Adrenal gland (tissue), 12 donors: Measurements from ENCODE around the gene PPP1R14C. TPM values are rescaled to one million over a fixed set of nuclear protein-coding genes. Genes with fewer than 3 reads are reported as not detected.

Source experiments
- DNase-seq, 7 donors: peaks; one replicate each; pipeline ENCODE4 v3.0.0-alpha.2; 2019 to 2020
- H3K27ac ChIP-seq, 5 donors: fragments of 200-600 bp; sonication (generic) in 4 of 5; 1 replicate in 3 of 5; 2 replicates in 2 of 5; pipeline versions ENCODE4 v1.5.1 to v1.8.0; 2016 to 2020; ENCODE audit warnings: mild to moderate bottlenecking in 1 of 5
- H3K27me3 ChIP-seq: fragments of 200-600 bp; 2 replicates; pipeline ENCODE4 v1.8.0; 2021
- H3K36me3 ChIP-seq, 2 donors: fragments of 200-600 bp; replicated peaks in 1 of 2; 1 replicate in 1 of 2; 2 replicates in 1 of 2; pipeline versions ENCODE4 v1.5.1 to v1.8.0; 2018 to 2022
- H3K4me1 ChIP-seq, 2 donors: fragments of 200-600 bp; replicated peaks in 1 of 2; 1 replicate in 1 of 2; 2 replicates in 1 of 2; pipeline versions ENCODE4 v1.5.1 to v1.8.0; 2018 to 2021
- H3K4me3 ChIP-seq, 4 donors: fragments of 200-600 bp; sonication (generic) in 3 of 4; one replicate each; pipeline ENCODE4 v1.5.1; 2016 to 2018
- H3K9me3 ChIP-seq, 3 donors: fragments of 200-600 bp; sonication (generic) in 1 of 3; replicated peaks in 1 of 3; 1 replicate in 2 of 3; 2 replicates in 1 of 3; pipeline versions ENCODE4 v1.5.1 to v1.8.0; 2016 to 2021
- CTCF ChIP-seq, 6 experiments: fragments of 450-650 bp in 4 of 6; fragments of 200-600 bp in 2 of 6; sonication (generic) in 1 of 6; IDR thresholded peaks; 1 replicate in 5 of 6; 2 replicates in 1 of 6; pipeline versions ENCODE4 v1.5.1 to v1.8.0; 2016 to 2021; ENCODE audit warnings: antibody characterized with exemption in 6 of 6, mild to moderate bottlenecking in 2 of 6, moderate library complexity in 1 of 6
- POLR2A ChIP-seq, 2 donors: fragments of 450-650 bp; IDR thresholded peaks; one replicate each; pipeline ENCODE4 v1.6.1; 2017; ENCODE audit warnings: antibody characterized with exemption in 2 of 2, mild to moderate bottlenecking in 2 of 2, moderate library complexity in 1 of 2
- WGBS, 4 donors: extraction: QIAGEN DNeasy Blood & Tissue Kit in 2 of 4; methylation state at CpG; one replicate each; pipeline versions ENCODE4 v1.1.5 to v1.1.7; 2013 to 2017; 5-methylcytosine and 5-hydroxymethylcytosine counted together
- intact Hi-C, 2 donors: fragments of 100-400 bp; cut with DNase I; formaldehyde crosslinking; loops; one replicate each; pipeline versions ENCODE4 v1.14.1 to v1.15.0; 2022 to 2023
- polyA plus RNA-seq, 3 donors: library from polyadenylated mRNA; stranded (reverse); fragments of 200-250 nt in 2 of 3; fragments of 350-450 nt in 1 of 3; fragmentation: Illumina TruSeq in 1 of 3; extraction: RNeasy Lipid Tissue Mini Kit (QIAGEN cat#74804) in 1 of 3; gene quantifications; one replicate each; pipeline ENCODE4 v1.2.3, GENCODE V29; 2013 to 2014
- total RNA-seq, 9 donors: library from RNA; depleted of rRNA in 4 of 9; stranded (reverse); fragments of >200 nt in 4 of 9; fragments of 120-200 nt in 1 of 9; fragmentation: NEBNext Ultra II Directional in 1 of 9; extraction: Animal tissue kit (Norgen Biotek cat#: 25700) in 1 of 9; gene quantifications; one replicate each; pipeline versions ENCODE4 v1.1.0 to v1.2.4, GENCODE V29; 2013 to 2023
- donor health status: healthy with polysubstance abuse.
- donor health status: Bipolar disorder and iron deficiency.
- donor health status: DM: yes; HTN: yes; CAD: no.
- donor health status: DM: no; HTN: no; CAD: no.
- donor health status: DM: no; HTN: no; CAD: no.
- donor health status: DM: yes; HTN: yes; CAD: no.

Gene PPP1R14C
- total and polyA plus RNA-seq, 12 donors = 0.11 to 0.46 (median 0.17) TPM; not detected in 5

DNA sequence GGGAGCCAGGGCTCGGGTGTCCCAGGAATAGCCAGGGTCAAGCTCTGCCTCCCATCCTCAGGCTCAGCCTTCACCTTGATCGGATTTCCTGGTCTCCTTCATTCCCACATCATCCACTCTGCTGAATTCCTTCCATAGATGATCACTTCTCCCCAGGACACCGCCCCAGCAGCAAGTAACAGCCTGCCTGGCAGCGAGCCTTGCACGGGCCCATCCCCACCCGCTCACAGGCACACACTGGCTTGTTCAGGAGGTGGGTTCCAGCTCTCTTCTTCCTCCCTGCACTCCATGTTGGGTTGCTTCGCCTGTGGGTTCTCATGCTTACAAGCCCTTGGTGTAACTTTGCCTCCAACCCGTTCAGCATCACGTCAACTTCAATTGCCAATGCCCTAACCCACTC, 113.0 kb downstream of the PPP1R14C start:
- no peak overlapping the region for H3K4me3 ChIP-seq
- H3K36me3 ChIP-seq = no peaks in the 10 kb centered on the region
- intact Hi-C loops = no loop called here
- H3K4me1 ChIP-seq = no peaks in the 10 kb centered on the region
- no peak overlapping the region for H3K27ac ChIP-seq
- no peaks in the 10 kb centered on the region for H3K27me3 ChIP-seq
- no peak for DNase-seq
- 83 to 94% (median 86%) methylated on average over 9 of the region's 9 CpGs for WGBS, 4 donors
- no peaks in the 10 kb centered on the region for H3K9me3 ChIP-seq
- TF ChIP-seq POLR2A (IDR thresholded peaks at IDR 0.05) = no peak
- TF ChIP-seq CTCF (IDR thresholded peaks at IDR 0.05) = no peak

- H3K4me1 ChIP-seq = no peaks in the 10 kb centered on the region
- intact Hi-C loops = no loop called here
- H3K9me3 ChIP-seq = no peaks in the 10 kb centered on the region
- no peak overlapping the region for H3K4me3 ChIP-seq
- WGBS, 4 donors = 71 to 75% (median 73%) methylated on average over 8 of the region's 8 CpGs
- H3K27ac ChIP-seq = no peak overlapping the region
- H3K27me3 ChIP-seq = no peaks in the 10 kb centered on the region
- no peak for DNase-seq
- H3K36me3 ChIP-seq = no peaks in the 10 kb centered on the region
- no peak for TF ChIP-seq CTCF (IDR thresholded peaks at IDR 0.05)
- no peak for TF ChIP-seq POLR2A (IDR thresholded peaks at IDR 0.05)
Measured at GRCh38 chr6:150256618-150257272, 113.9 kb downstream of the PPP1R14C start.

DNA sequence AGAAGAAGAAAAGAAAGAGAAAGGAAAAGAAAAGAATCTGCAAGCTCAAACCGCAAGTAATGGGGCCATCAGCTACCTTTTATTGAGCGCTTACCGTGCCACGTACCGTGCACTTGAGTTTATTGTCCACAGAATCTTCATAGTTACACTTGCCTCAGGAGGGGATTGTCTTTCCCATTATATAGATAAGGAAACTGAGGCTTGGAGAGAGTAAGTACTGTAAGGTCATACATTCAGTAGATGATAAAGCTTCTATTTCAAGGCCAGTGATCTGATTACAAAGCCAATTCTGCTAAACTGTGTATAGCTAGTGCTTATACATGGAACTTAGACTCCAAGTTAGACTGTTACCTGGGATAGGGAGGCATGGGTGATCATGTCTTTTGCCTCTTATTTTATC, 115.5 kb downstream of the PPP1R14C start:
- Histone ChIP-seq H3K4me1 (no peaks in the 10 kb centered on the region), H3K4me3 (no peak overlapping the region), H3K36me3 (no peaks in the 10 kb centered on the region), H3K27me3 (no peaks in the 10 kb centered on the region), H3K27ac (no peak overlapping the region), H3K9me3 (no peaks in the 10 kb centered on the region)
- intact Hi-C loops = no loop called here
- 96 to 100% (median 98%) methylated on average over 5 of the region's 5 CpGs for WGBS, 4 donors
- no peak for TF ChIP-seq CTCF (IDR thresholded peaks at IDR 0.05)
- no peak for TF ChIP-seq POLR2A (IDR thresholded peaks at IDR 0.05)
- no peak for DNase-seq

DNA sequence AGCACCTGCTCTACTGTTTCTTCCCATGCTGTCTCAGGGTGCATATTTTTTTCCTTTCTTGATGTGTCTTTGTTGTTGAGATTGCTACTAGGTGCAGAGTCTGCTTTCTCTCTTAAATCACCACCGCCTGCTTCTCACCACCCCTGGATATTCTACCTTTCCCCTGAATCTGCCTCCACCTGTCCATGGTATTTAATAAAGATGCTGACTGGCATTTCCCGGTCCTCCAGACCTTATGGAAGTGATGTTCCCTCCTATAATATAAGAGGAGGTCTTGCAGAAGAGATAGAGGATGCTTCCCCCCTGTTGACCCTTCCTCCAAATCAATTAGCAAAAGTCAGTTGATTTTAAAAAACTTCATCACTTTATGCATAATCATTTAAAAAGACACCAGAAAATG, 118.1 kb downstream of the PPP1R14C start:
- H3K4me3 ChIP-seq = no peak overlapping the region
- no peak overlapping the region for H3K27ac ChIP-seq
- 90 to 95% (median 92%) methylated on average over 2 of the region's 2 CpGs for WGBS, 4 donors
- H3K36me3 ChIP-seq = no peaks in the 10 kb centered on the region
- TF ChIP-seq POLR2A (IDR thresholded peaks at IDR 0.05) (no peak), CTCF (IDR thresholded peaks at IDR 0.05) (no peak)
- H3K4me1 ChIP-seq = no peaks in the 10 kb centered on the region
- no peak for DNase-seq
- H3K27me3 ChIP-seq = no peaks in the 10 kb centered on the region
- intact Hi-C loops = no loop called here
- no peaks in the 10 kb centered on the region for H3K9me3 ChIP-seq
